Prostate gland (tissue), 2 donors: ENCODE results near the gene LHX4. TPM values are rescaled to one million over a fixed set of nuclear protein-coding genes. Genes with fewer than 3 reads are reported as not detected.

Source experiments
- DNase-seq: peaks from one replicate; pipeline ENCODE4 v3.0.0-alpha.2; 2019; ENCODE audit warnings: low spot score
- H3K27ac ChIP-seq, 2 donors: fragments of 200-600 bp; sonication (generic); 2 replicates each; pipeline ENCODE4 v1.5.1; 2017 to 2019
- H3K27me3 ChIP-seq: fragments of 200-600 bp; sonication (generic); replicated peaks from 2 replicates; pipeline ENCODE4 v1.5.1; 2019; ENCODE audit not compliant: insufficient read depth
- H3K36me3 ChIP-seq, 2 donors: fragments of 200-600 bp; sonication (generic); 1 replicate in 1 of 2; 2 replicates in 1 of 2; pipeline versions ENCODE4 v1.5.1 to v1.8.1; 2017 to 2019
- H3K4me1 ChIP-seq: fragments of 200-600 bp; sonication (generic); replicated peaks from 2 replicates; pipeline ENCODE4 v1.5.1; 2019
- H3K4me3 ChIP-seq, 2 donors: fragments of 200-600 bp; sonication (generic); 2 replicates each; pipeline ENCODE4 v1.5.1; 2017 to 2019
- H3K9me3 ChIP-seq: fragments of 200-600 bp; sonication (generic); 2 replicates; pipeline ENCODE4 v1.5.1; 2017
- POLR2A ChIP-seq: fragments of 450-650 bp; IDR thresholded peaks from one replicate; pipeline ENCODE4 v1.6.1; 2016; ENCODE audit warnings: antibody characterized with exemption, mild to moderate bottlenecking
- WGBS: methylation state at CpG from one replicate; pipeline ENCODE4 v1.1.5; 2018; 5-methylcytosine and 5-hydroxymethylcytosine counted together
- intact Hi-C: fragments of 100-400 bp; cut with DNase I; formaldehyde crosslinking; loops from one replicate; pipeline ENCODE4 v1.14.2; 2022
- total RNA-seq, 2 donors: library from RNA; depleted of rRNA; stranded (reverse); fragments of >200 nt; gene quantifications; one replicate each; pipeline ENCODE4 v1.1.0, GENCODE V29; 2016
- TF ChIP-seq, protein P1 (sequence below), 4 experiments: fragments of 200-600 bp in 2 of 4; fragments of 450-650 bp in 2 of 4; sonication (generic) in 2 of 4; IDR thresholded peaks; 1 replicate in 3 of 4; 2 replicates in 1 of 4; pipeline ENCODE4 v1.5.1; 2016 to 2019; ENCODE audit warnings: antibody characterized with exemption in 4 of 4, mild to moderate bottlenecking in 2 of 4, moderate library complexity in 2 of 4

The LHX4 gene
- total RNA-seq, 2 donors from 2014 or later = not detected

GRCh38 chr1:180312926-180313325 is 82.9 kb downstream of the LHX4 start:
- DNase-seq = no peak
- WGBS = 93% methylated on average over 2 of the region's 2 CpGs
- Histone ChIP-seq H3K27ac (no peak overlapping the region), H3K4me1 (no peaks in the 10 kb centered on the region), H3K9me3 (no peaks in the 10 kb centered on the region), H3K4me3 (no peak overlapping the region), H3K36me3 (no peaks in the 10 kb centered on the region), H3K27me3 (no peaks in the 10 kb centered on the region)
- no peak for TF ChIP-seq POLR2A
- intact Hi-C loops = no loop called here

DNA sequence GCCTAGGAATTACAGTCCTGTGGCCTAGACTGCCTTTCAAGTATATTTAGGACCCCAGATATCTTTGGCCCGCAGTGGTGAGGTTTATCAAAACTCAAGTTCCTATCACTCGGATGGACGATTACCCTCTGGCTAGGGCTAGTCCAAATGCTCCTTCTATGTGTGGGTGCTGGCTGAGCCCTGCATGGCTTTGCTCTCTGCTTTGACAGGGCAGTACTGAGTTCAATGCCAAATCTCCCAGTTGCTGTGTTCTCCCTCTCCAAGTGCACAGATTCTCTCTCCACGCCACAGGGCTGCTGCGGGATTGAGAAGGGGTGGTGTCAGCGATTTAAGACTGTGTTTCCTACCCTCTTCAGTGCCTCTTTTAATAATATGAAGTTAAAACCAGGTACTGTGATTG is 97.0 kb downstream of the LHX4 start:
- no peaks in the 10 kb centered on the region for H3K4me1 ChIP-seq

More for the DNA sequence above, 97.0 kb downstream of the LHX4 start:
- H3K36me3 ChIP-seq = no peaks in the 10 kb centered on the region
- H3K27ac ChIP-seq = no peak overlapping the region
- no peak overlapping the region for H3K4me3 ChIP-seq
- no peak for DNase-seq
- H3K27me3 ChIP-seq = no peaks in the 10 kb centered on the region
- intact Hi-C loops = no loop called here
- WGBS = over 99% methylated on average over 6 of the region's 6 CpGs
- no peaks in the 10 kb centered on the region for H3K9me3 ChIP-seq
- TF ChIP-seq, protein P1, sequence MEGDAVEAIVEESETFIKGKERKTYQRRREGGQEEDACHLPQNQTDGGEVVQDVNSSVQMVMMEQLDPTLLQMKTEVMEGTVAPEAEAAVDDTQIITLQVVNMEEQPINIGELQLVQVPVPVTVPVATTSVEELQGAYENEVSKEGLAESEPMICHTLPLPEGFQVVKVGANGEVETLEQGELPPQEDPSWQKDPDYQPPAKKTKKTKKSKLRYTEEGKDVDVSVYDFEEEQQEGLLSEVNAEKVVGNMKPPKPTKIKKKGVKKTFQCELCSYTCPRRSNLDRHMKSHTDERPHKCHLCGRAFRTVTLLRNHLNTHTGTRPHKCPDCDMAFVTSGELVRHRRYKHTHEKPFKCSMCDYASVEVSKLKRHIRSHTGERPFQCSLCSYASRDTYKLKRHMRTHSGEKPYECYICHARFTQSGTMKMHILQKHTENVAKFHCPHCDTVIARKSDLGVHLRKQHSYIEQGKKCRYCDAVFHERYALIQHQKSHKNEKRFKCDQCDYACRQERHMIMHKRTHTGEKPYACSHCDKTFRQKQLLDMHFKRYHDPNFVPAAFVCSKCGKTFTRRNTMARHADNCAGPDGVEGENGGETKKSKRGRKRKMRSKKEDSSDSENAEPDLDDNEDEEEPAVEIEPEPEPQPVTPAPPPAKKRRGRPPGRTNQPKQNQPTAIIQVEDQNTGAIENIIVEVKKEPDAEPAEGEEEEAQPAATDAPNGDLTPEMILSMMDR (IDR thresholded peaks at IDR 0.05) = no peak

Other genes starting within 250 kb of the LHX4 start
- 100 to 1,000 TPM in 1 of 2 donors, 10 to 100 TPM in 1; 77.3 to 471 TPM for gene QSOX1, start 75.4 kb upstream of the LHX4 start, total RNA-seq